Stimulated activated CD4-positive, alpha-beta T cell treated with anti-CD3 and anti-CD28 coated beads, Interleukin-1b, Interleukin-23, amount 100 ng/mL, for 1 hour (primary cell): Measurements from ENCODE around the gene EBP.

Experiments used
- DNase-seq, 2 donors: peaks; one replicate each; pipeline ENCODE4 v3.0.0-alpha.2; 2020; ENCODE audit warnings: low read depth in 2 of 2

Gene EBP

DNA sequence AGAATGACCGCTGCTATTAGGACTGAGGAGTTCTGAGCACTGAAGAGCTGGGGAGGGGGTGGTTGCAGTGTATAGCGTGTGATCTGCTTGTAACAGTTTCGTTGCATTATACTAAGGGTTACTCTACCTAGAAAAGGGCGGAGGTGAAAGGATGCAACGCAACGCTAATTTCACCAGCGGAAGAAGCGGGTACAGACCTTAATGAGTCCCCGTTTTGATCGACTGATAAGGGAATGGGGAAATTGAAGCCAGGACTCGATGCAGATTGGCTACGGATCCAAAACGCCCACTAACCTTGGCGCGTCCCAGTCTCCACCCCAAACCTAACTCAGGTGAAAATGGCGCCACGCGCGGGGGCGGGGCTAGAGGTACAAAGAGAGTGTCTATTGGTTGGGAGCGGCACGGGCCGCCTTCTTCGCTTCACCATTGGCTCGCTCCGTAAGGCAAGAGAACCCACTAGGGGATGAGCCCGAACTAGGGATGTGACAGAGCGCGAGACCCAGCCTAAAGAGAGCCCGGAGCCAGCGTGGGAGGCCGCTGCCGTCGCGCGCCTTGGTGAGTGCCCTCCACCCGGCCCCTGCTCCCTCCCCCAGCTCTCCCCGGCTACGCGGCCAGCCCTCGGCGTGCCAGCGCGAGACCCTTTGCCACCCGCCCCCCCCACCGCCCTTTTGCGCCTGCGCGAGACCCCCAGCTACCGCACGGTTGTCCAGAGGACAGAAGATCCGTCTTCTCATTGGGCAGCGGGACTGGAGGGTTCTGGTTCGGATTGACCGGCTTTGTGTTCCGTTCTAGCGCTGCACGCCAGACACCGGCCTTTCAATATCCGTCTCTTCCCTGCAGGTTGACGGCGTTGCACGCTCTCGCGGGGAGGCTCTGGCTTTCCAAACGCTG, at the start of gene EBP:
Gene EBP (plus strand): TSS at position 456 of the 891 bp plus-strand sequence. CDS start 1,964 bp downstream, outside the sequence.
- DNase-seq = peak; percentile 82 to 85

DNA sequence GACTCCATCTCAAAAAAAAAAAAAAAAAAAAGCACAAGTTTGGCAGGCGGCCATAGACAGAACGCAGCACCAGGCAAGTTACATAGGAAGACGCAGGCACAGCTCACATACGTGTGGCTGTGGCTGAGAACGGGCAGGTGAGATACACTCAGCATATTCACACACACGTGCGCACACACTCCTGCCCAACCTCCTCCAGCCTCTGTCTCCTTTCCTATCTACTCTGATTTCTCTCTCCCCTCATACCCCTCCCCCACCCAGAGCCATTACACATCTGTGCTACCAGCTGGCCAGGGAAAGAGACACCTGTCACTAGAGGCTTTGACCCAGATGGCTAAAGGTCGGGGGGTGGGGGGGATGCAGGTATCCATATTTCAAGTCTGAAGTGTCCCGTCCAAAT, 49.4 kb upstream of the EBP start:
- no peak for DNase-seq

DNA sequence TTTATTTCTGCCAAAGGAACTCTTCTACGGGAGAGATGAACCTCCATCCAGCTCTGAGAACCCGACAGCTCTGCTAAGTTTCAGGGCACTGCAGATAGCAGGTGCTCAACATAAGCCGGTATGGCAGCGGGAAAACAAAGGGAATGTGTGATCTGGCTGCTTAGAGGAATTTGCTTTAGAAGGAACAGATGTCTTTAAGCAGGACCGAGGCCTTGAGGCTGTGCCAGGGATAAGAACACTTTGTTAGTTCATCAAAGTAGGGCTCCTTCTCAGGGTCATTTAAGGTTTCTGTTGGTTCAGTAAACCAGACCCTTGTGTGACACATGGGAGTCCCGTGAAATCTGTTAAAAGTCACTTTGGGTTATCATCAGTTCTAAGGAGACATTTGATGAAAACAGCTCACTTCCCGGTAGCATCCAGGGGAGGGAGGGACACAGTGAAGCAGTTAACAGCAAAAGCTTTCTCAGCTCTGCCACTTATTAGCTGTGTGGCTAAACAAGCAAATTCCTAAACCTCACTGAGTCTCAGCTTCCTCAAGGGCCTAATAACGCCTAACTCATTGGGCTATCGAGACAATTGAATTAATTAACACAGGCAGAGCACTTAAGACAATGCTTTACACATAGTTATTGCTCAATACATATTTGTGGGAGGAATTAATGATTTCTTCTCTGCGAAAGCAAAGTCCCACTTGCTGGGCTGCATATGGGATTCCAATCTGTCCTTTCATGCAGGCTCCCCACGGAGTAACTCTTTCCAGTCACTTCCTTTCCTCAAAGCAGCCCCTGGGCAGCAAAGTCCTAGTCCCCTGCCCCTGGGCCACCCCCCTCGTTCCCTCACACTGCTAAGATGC, 48.5 kb upstream of the EBP start:
- no peak for DNase-seq

DNA sequence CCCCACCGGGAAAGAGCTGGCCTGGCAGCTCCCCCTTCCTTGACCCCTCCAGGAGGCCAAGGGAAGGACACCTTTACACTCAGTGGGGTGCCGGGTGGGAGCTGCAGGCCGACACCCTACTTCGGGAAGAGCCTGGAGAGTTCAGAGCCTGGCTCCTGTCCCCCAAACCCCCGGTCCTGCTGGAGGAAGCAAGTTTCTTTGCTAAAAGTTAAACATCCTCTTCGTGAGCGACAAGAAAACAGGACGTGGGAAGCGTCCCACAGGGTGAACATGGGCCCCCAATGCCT, 48.0 kb upstream of the EBP start:
- DNase-seq = no peak

DNA sequence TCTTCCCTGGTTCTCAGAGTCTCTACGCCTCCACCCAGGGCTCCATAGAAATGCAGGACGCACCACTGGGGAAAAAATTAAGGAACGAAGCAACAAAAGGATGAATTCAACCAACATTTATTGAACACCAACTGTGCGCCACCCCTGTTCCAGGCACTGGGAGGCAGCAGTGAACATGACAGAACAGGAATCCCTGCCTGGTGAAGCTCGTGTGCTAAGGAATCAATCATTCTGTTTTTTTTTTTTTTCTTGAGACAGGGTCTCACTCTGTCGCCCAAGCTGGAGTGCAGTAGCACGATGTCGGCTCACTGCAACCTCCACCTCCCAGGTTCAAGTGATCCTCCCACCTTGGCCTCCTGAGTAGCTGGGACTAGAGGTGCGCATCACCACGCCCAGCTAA, 47.5 kb upstream of the EBP start:
- DNase-seq = no peak

DNA sequence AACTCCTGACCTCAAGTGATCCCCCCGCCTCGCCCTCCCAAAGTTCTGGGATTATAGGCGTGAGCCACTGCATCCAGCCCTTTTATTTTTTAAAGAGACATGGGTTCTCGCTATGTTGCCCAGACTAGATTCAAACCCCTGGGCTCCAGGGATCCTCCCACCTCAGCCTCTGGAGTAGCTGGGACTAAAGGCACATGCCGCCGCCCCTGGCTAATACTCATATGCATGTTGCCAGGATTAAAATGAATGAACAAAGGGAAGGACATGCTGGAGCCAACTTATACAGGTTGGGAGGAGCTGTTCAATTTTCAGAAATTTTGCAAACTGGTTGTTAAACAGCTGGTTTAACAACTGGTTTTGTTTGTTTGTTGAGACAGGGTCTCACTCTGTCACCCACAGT, 47.0 kb upstream of the EBP start:
- DNase-seq = no peak

DNA sequence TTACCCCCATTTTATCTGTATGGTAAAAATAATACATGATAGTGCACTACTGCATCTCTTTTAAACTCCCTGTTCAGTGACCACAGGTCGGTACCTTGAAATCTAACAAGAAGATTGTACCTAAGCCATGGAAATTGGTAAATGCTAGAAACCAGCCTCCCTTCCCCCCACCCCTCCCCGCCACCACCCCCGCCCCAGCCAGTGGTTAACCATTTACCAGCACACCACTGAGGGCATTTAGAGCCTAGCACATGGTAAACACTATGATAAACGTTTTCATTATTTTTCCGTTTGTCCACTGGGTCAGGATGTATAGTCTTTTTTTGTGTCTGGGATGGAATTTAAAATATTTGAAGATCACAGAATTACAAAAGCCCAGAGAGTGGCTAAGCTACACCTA, 46.3 kb upstream of the EBP start:
- no peak for DNase-seq

DNA sequence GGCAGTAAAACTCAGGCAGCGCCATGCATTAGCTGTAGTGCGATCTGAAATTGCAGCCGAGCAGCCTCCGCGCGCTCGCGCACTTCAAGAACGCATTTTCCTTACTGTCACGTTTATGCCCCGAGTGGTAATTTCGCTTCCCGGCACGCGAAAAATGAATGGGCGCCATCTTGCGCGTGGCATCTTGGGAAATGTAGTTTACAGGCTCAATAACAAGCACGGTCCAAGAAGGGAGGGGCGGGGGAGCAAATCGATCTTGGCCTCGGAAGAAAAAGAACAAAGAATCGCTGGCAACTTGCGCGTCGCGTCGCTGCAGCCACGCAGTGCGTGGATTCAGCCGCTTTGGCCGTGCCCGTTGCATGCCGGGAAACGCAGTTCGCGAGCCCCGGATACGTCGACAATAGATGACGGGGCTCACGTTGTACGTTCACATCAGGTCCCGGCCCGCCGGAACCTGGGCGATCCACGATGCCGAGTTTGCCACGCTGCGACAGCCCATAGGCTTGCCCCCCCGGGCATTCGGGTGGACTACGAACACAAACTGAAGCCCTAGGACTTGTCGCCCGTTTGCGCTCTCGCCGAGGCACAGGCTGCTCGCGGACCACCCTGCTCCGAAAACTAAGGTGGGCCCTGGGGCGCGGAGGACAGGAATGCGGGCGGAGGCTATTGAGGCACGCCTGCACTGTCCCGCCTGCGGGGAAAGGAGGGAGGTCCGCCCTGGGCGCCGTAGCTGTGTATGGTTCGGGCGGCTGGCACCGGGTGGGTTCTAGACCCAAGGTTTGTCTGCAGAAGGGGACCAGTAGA, 45.6 kb upstream of the EBP start, which contains the start of gene FTSJ1:
Gene FTSJ1 (plus strand): TSS at position 426 of the 804 bp plus-strand sequence. CDS start 1,849 bp downstream, outside the sequence.
- peak; percentile 64 to 71 for DNase-seq

DNA sequence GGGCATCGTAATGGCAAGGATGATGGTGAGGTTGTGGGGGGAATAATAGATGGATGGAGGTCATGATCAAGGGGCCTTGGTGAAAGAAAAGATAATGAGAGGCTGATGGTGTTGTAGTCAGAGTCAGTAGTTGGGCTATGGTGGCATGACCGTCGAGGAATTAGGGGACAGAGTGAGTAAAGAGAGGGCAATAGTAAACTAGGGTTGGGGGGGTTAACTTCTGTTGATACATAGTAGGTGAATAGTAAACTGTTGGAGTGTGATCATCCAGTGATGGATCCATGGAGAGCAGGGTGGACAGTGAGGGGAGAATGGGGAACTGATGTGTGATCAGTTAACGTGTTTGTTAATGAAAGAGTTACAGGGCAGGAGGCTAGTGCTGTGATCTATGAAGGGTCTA, 44.7 kb upstream of the EBP start:
- DNase-seq = no peak

DNA sequence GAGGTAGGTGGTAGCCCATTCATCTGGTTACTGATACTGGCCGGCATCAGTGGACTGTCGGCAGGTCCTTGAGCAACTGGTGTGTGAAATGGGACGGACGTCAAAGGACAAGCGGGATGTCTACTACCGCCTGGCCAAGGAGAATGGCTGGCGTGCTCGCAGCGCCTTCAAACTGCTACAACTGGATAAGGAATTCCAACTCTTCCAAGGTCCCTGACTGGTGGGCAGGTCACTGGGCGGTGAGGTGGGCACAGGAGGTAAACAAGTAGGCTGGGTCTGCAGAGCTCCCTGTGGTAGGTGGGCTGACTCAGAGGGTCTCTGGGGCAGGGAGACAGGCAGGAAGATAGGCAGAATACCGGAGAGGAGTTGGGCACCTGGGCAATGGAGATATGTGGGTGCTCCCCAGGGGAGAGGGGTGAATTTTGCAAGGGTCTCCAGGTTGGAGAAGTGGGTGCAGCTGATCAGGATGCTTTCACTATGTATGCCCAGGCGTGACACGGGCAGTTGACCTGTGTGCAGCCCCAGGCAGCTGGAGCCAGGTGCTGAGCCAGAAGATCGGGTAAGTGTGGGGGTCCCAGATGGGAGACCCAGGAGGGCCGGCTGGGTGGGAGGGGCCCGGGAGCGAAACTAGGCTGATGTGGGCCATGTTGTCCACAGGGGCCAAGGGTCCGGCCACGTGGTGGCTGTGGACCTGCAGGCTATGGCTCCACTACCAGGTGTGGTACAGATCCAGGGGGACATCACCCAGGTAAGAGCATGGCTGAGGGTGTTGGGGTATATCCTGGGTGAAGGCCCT, 43.5 kb upstream of the EBP start:
- no peak for DNase-seq

DNA sequence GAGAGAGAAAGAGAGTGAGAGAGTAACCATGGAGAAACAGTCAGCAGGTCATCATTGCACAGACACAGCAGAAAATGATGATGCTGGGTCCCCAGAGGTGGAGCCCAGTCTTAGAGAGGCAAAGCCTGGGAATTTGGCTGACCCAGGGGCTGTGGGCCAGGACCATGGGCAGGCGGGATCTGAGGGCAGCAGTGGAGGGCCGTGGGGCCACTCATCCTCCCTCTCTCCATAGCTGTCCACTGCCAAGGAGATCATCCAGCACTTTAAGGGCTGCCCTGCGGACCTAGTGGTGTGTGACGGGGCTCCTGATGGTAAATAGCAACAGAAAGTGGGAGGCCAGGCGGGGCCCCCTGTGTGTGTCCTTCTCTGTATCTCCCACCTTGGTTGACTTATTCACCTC, 42.8 kb upstream of the EBP start:
- DNase-seq = no peak

DNA sequence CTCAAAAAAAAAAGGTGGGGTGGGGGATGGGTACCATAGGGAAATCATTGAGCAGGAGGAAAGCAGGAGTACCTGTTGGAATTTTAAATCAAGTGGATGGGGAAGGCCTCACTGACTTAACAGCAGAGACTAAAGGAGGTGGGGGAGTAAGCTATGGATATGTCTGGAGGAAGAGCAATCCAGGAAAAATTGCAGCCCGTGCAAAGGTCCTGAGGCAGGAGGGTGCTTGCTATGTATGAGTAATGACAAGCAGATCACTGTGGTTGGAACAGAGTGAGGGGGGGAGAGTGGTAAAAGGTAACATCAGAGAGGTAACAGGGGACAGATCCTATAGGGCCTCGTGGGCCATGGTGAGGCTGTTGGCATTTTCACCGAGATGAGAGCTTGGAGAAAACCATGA, 41.5 kb upstream of the EBP start:
- DNase-seq = no peak

DNA sequence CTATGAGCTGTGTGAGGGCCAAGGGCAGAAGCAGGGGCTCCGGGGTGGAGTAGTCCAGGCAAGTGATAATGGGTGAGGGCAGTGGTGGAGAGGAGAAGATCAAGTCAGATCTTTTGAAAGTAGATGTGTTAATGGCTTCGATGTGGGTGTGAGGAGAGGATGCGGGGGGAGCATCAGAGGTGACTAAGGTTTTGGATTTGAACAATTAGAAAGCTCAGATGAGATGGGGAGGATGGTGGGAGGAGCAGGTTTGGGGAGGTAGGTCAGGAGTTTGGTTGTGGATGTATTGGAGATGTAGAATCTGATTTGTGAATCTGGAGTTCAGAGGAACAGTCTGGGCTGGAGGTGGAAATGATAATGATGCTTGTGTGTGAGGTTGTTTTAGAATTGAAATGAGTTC, 41.0 kb upstream of the EBP start:
- DNase-seq = no peak

DNA sequence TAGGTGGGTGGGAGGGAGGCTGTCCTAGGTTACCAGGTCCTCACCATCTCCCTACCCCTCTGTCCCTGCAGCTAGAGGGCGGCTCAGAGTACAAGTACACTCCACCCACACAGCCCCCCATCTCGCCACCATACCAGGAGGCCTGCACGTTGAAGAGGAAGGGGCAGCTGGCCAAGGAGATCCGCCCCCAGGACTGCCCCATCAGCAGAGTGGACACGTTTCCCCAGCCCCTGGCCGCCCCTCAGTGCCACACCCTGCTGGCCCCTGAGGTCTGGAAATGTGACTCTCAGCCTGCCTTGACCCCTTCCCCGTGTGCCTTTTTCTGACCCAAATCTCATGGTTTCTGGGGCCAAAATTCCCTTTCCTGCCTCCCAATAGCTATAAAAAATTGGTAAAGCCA, 39.1 kb upstream of the EBP start:
- DNase-seq = no peak

DNA sequence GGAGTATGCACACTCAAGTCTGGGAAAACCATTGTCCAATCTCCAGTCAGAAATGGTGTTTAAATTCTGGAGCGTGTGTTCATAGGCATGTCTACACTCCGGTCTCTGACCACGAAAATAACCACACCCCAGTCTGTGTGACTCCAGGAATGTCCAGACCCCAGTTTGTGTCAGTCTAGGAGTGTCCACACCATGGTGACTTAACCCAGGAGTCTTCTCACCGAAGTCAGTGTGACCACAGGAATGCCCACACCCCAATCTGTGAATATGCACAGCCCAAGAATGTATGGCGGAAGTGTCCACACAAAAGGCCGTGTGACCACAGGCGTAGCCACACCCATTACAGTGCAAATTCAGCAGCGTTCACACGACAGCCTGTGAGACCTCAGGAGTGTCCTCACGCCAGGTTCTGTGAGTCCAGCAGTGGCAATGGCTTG, 34.2 kb upstream of the EBP start:
- no peak for DNase-seq

DNA sequence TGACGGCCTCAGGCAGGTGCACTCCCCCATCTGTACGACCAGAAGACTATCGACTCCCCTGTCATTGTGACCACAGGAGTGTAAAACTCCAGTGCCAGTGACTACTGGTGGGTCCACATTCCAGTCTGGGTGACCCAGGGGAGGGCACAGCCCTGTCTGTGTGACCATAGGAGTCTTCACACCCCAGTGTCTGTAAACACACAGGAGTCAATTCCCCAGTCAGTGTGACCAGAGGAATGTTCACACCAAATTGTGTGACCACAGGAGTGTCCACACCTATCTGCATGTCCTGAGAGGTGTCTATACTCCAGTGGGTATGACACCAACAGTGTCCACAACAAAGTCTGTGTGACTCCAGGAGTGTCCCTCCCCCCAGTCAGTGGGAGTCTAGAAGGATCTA, 33.6 kb upstream of the EBP start:
- DNase-seq = no peak

DNA sequence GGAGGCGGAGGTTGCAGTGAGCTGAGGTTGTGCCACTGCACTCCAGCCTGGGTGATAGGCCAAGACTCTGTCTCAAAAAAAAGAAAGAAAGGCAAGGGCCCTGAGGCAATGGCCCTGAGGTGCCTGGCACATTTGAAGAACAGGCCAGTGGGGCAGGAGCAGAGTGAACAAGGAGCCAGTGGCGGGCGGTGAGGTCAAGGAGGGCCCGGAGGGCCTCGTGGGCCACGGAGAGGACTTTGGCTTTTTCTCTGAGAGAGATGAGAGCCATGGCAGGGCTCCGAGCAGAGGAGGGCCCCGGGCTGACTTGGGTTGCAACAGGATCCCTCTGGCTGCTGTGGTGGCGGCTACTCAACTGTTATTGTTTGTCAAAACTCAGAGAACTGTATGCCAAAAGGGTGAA, 32.3 kb upstream of the EBP start:
- DNase-seq = no peak

DNA sequence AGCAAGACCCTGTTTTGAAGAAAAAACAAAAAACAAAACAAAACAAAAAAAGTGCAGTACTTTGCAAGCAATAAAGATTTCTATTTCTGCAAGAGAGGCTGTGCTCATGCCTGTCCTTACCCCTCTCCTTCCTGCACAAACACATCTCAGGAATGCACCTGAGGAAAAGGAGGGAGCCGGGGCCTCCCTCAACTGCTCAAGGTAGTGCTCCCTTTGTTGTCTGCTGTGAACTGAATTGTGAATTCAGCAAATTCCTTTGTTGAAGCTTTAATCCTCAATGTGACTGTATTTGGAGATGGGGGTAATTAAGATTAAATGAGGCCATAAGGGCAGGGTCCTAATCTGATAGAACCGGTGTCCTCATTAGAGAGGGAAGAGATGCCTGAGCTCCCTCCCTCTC, 31.7 kb upstream of the EBP start:
- no peak for DNase-seq

DNA sequence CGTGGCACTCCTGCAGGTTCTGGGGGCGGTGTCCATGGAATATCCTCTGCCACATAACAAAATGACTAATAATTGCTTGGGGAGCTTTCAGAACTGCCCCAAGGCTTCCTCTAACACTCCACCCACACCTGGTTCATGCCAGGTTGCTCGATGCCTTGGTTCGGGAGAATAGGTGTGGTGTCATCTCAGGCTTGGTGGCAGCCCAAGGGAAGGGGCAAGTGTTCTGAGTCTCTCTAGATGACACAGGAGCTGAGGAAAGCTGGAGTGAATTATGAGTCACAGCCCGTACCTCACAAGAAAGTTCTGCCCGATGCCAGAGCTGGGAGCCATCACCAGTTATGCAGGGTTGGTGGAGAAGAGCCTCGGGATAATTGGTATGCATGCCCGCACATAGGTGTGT, 30.9 kb upstream of the EBP start:
- no peak for DNase-seq

DNA sequence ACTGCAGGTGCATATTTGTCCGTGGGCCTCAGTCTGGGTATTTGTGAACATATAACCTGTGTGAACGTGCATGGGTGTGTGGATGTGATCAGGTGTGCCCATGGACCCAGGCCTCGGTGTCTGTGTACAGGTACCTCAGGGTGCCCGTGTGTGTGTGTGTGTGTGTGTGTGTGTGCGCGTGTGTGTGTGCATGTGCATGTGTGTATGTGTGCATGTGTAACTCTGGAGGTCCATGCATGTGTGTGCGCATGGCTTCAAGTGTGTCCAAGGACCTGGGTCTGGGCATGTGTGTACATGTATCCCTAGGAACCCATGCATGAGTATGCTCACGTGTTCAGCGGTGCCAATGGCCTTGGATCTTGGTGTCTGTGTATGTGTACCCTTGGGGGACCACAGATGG, 29.8 kb upstream of the EBP start:
- no peak for DNase-seq

DNA sequence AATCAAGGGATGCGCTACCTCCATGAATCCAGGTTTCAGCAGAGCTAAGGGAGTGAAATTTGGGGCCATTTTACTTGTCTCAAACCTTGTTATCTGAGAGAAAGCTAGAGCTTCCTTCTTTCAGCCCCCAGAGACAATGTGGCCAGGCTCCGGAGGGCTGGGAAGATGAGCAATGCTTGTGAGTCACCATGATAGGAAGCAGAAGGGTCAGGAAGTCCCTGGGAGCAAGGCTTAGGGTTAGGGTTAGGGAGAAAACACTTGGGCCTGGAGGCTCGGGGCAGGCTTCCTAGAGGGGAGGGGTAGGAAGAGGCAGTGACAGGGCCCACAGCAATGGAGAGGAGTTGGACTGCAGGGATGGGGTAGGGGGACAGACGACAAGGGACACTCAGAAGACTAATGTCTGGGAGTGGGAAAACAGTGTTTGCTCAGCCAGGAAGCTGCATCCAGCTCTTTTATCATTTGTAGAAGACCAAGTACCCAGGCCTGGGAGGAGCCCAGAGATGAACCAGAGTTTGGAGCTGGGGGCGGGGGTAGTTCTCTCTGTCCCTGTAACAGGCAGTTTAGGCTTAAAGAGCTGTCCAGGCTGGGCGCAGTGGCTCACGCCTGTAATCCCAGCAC, 29.2 kb upstream of the EBP start:
- no peak for DNase-seq
